Measurements from ENCODE around the gene PDE9A.

PDE9A gene

DNA sequence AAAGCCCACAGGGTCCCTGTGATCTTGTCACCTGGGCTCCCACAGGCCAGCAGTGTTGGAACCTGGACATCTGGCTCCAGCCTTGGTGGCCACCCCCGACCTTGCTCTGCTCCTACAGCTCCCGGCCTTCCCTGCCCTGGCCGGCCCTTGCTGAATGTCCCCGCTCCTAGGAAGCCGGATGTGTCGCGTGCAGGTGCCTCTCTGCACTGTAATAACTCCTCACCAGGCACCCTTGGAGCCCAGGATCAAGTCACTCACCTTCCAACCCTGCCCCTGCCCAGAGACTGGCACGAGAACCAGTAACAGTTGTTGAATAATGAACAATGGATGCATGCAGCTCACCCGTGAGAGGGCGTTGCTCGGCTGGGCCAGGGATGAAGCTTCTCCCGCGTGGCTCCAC lies 12.1 kb downstream of the PDE9A start:
- H3K27me3 ChIP-seq (ENCODE audit: insufficient read depth, low read depth), result peaks cover 48% of the 10 kb centered on the region
- H4K20me1 ChIP-seq (ENCODE audit: insufficient read depth), result no peaks in the 10 kb centered on the region
- TF ChIP-seq, protein P1, sequence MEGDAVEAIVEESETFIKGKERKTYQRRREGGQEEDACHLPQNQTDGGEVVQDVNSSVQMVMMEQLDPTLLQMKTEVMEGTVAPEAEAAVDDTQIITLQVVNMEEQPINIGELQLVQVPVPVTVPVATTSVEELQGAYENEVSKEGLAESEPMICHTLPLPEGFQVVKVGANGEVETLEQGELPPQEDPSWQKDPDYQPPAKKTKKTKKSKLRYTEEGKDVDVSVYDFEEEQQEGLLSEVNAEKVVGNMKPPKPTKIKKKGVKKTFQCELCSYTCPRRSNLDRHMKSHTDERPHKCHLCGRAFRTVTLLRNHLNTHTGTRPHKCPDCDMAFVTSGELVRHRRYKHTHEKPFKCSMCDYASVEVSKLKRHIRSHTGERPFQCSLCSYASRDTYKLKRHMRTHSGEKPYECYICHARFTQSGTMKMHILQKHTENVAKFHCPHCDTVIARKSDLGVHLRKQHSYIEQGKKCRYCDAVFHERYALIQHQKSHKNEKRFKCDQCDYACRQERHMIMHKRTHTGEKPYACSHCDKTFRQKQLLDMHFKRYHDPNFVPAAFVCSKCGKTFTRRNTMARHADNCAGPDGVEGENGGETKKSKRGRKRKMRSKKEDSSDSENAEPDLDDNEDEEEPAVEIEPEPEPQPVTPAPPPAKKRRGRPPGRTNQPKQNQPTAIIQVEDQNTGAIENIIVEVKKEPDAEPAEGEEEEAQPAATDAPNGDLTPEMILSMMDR (conservative IDR thresholded peaks at IDR 0.05; ENCODE audit: low read depth, low read length), result no peak
- H2AFZ ChIP-seq (ENCODE audit: low read depth), result no peak overlapping the region
- no peak overlapping the region for H3K27ac ChIP-seq
- no peaks in the 10 kb centered on the region for H3K36me3 ChIP-seq (ENCODE audit: insufficient read depth)
- no peaks in the 10 kb centered on the region for H3K4me1 ChIP-seq (ENCODE audit: low read depth, poor library complexity, severe bottlenecking)
- no peak overlapping the region for H3K4me2 ChIP-seq
- H3K9ac ChIP-seq, result no peak overlapping the region
- no peaks in the 10 kb centered on the region for H3K79me2 ChIP-seq (ENCODE audit: insufficient read depth, low read depth)
- no peak overlapping the region for H3K4me3 ChIP-seq (IDR thresholded peaks at IDR 0.05; ENCODE audit: insufficient read depth, low read depth, low read length)

- no peaks in the 10 kb centered on the region for H3K79me2 ChIP-seq (ENCODE audit: insufficient read depth, low read depth)
- H3K4me1 ChIP-seq (ENCODE audit: low read depth, poor library complexity, severe bottlenecking), result no peaks in the 10 kb centered on the region
- H3K27me3 ChIP-seq (ENCODE audit: insufficient read depth, low read depth), result peaks cover 49% of the 10 kb centered on the region
- H2AFZ ChIP-seq (ENCODE audit: low read depth), result no peak overlapping the region
- TF ChIP-seq, protein P1 (conservative IDR thresholded peaks at IDR 0.05; ENCODE audit: low read depth, low read length), result no peak
- H3K4me3 ChIP-seq (IDR thresholded peaks at IDR 0.05; ENCODE audit: insufficient read depth, low read depth, low read length), result no peak overlapping the region
- no peak overlapping the region for H3K27ac ChIP-seq
- no peaks in the 10 kb centered on the region for H4K20me1 ChIP-seq (ENCODE audit: insufficient read depth)
- no peak overlapping the region for H3K9ac ChIP-seq
- no peak overlapping the region for H3K4me2 ChIP-seq
- H3K36me3 ChIP-seq (ENCODE audit: insufficient read depth), result no peaks in the 10 kb centered on the region
These were observed 12.8 kb downstream of the PDE9A start for GRCh38 chr21:42666023-42666747.

GRCh38 chr21:42666925-42667324 lies 13.5 kb downstream of the PDE9A start:
- TF ChIP-seq, protein P1 (conservative IDR thresholded peaks at IDR 0.05; ENCODE audit: low read depth, low read length), result no peak
- Histone ChIP-seq H2AFZ (ENCODE audit: low read depth) (no peak overlapping the region), H3K4me1 (ENCODE audit: low read depth, poor library complexity, severe bottlenecking) (no peaks in the 10 kb centered on the region), H3K4me2 (no peak overlapping the region), H3K4me3 (IDR thresholded peaks at IDR 0.05; ENCODE audit: insufficient read depth, low read depth, low read length) (no peak overlapping the region), H3K36me3 (ENCODE audit: insufficient read depth) (no peaks in the 10 kb centered on the region), H3K9ac (no peak overlapping the region), H4K20me1 (ENCODE audit: insufficient read depth) (no peaks in the 10 kb centered on the region), H3K27ac (no peak overlapping the region), H3K79me2 (ENCODE audit: insufficient read depth, low read depth) (no peaks in the 10 kb centered on the region), H3K27me3 (ENCODE audit: insufficient read depth, low read depth) (peaks cover 57% of the 10 kb centered on the region)

DNA sequence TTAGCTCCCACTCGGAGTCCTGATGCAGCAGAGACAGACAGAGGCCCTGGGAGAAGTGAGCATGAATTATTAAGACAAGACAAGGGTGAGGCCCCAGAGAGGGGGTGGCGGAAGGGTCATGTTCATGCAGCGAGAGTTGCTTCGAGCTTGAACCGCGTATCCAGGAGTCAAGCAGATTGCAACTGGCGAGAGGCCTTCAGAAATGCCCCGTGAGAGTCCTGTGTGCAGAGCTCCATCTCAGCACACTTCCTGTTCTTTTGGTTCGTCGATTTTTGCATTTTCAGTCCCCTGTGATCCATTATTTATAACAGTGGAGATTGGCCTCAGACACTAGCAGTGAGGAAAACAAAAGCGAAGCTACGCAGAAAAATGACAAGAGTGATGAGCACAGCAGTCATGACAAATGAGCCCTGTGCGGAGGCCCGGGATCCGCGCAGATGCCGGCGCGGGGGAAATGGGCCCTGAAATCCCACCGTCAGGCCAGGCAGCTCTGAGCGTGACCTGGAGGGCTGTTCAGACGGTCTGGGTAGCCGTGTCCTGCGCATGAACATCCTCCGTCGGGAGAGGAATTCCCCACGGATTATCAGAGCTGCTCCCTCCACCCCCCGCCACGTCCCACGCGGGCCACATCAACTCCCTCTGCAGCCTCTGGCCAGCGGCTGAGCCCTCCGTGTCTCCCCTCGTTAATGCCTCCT lies 15.0 kb downstream of the PDE9A start:
- Histone ChIP-seq H4K20me1 (ENCODE audit: insufficient read depth) (no peaks in the 10 kb centered on the region), H2AFZ (ENCODE audit: low read depth) (no peak overlapping the region), H3K4me3 (IDR thresholded peaks at IDR 0.05; ENCODE audit: insufficient read depth, low read depth, low read length) (no peak overlapping the region), H3K27me3 (ENCODE audit: insufficient read depth, low read depth) (peaks cover 71% of the 10 kb centered on the region), H3K36me3 (ENCODE audit: insufficient read depth) (no peaks in the 10 kb centered on the region), H3K4me2 (no peak overlapping the region), H3K4me1 (ENCODE audit: low read depth, poor library complexity, severe bottlenecking) (no peaks in the 10 kb centered on the region), H3K27ac (no peak overlapping the region), H3K9ac (no peak overlapping the region), H3K79me2 (ENCODE audit: insufficient read depth, low read depth) (no peaks in the 10 kb centered on the region)
- TF ChIP-seq, protein P1 (conservative IDR thresholded peaks at IDR 0.05; ENCODE audit: low read depth, low read length), result no peak
